K562 (cell line): Measurements from ENCODE around the gene WDR55. TPM values are rescaled to one million over a fixed set of nuclear protein-coding genes. Genes with fewer than 3 reads are reported as not detected.

Source experiments
- microRNA-seq: library from miRNA; unstranded; fragments of <30 nt; microRNA quantifications from one replicate; pipeline ENCODE4, GENCODE V29; 2018; ENCODE audit warnings: borderline microRNAs expressed
- polyA plus RNA-seq, 8 experiments: library from polyadenylated mRNA; depleted of rRNA in 4 of 8; stranded (reverse) in 5 of 8; unstranded in 3 of 8; fragments of >200 nt; fragmentation: Nextera tagmentation in 2 of 8; fragmentation: Illumina TruSeq in 1 of 8; extraction: Ambion mirVana in 2 of 8; extraction: Trizol in 1 of 8; gene quantifications; 2 replicates each; pipeline versions ENCODE4 v1.2.1 to v1.2.3, GENCODE V29; 2011 to 2014; ENCODE audit warnings: inconsistent platforms in 1 of 8, missing spikeins in 1 of 8
- small RNA-seq: library from RNA; depleted of rRNA; stranded (forward); fragments of <200 nt; gene quantifications from one replicate; pipeline ENCODE3, GENCODE V24; 2014
- total RNA-seq, 7 experiments: library from RNA; depleted of rRNA in 6 of 7; stranded (reverse); fragments of >200 nt in 6 of 7; fragmentation: Illumina TruSeq in 2 of 7; extraction: Trizol in 2 of 7; gene quantifications; 2 replicates each; pipeline versions ENCODE4 v1.2.1 to v1.2.3, GENCODE V29; 2011 to 2021; ENCODE audit warnings: low replicate concordance in 1 of 7

Gene WDR55
- total and polyA plus RNA-seq, 9 of the 15 experiments (the other 6 are each of a cell fraction or from before 2014, with no cell fraction given) = 5.2 to 45.0 (median 29.3) TPM

Small RNAs within 50 kb of the gene (microRNA-seq; reads per million reads assigned to microRNA genes)
- 0.36 reads per million for gene MIR3655

Small RNAs within 50 kb of the gene (small RNA-seq; reads per million reads assigned to genes)
- gene VTRNA1-1 (89.5 reads per million, percentile 98 among the genes with 10 or more reads in this experiment), gene VTRNA1-2 (135 reads per million, percentile 99 among the genes with 10 or more reads in this experiment)

Other genes with a start within 250 kb of the WDR55 start
Only the 7 nearest of the 25 such genes appear.
- gene CD14, start 31.7 kb upstream of the WDR55 start, total RNA-seq (2014; rRNA removed) = 0.09 TPM in 1 of 2 replicates, not detected in the other
- gene CD14, start 31.7 kb upstream of the WDR55 start, total RNA-seq (2014; rRNA removed; fragmentation: Illumina TruSeq; extraction: Trizol) = 0.07 TPM in 1 of 2 replicates, not detected in the other
- 0.14 and 0.15 TPM in 2 replicates for gene CD14, start 31.7 kb upstream of the WDR55 start, total RNA-seq (2015; rRNA removed; fragmentation: Illumina TruSeq; extraction: Trizol)
- 0.31 and 0.47 TPM in 2 replicates for gene CD14, start 31.7 kb upstream of the WDR55 start, total RNA-seq (2021)
- 0.13 and 0.23 TPM in 2 replicates for gene CD14, start 31.7 kb upstream of the WDR55 start, polyA plus RNA-seq (2011; rRNA removed)
- gene CD14, start 31.7 kb upstream of the WDR55 start, polyA plus RNA-seq (2014; fragmentation: Illumina TruSeq; extraction: Trizol) = not detected in 2 replicates
- under 1 TPM in 1 of 2 experiments, not detected in 1; 0.15 TPM for gene CD14, start 31.7 kb upstream of the WDR55 start, polyA plus RNA-seq (2014; fragmentation: Nextera tagmentation; extraction: Ambion mirVana)
- gene CD14, start 31.7 kb upstream of the WDR55 start, polyA plus RNA-seq (2014; rRNA removed) = 0.32 and 1.0 TPM in 2 replicates
- 21.4 and 32.9 TPM in 2 replicates for gene TMCO6, start 25.5 kb upstream of the WDR55 start, total RNA-seq (2014; rRNA removed)
- gene TMCO6, start 25.5 kb upstream of the WDR55 start, total RNA-seq (2014; rRNA removed; fragmentation: Illumina TruSeq; extraction: Trizol) = 8.3 and 10.3 TPM in 2 replicates
- 10.6 and 11.5 TPM in 2 replicates for gene TMCO6, start 25.5 kb upstream of the WDR55 start, total RNA-seq (2015; rRNA removed; fragmentation: Illumina TruSeq; extraction: Trizol)
- gene TMCO6, start 25.5 kb upstream of the WDR55 start, total RNA-seq (2021) = 23.5 and 24.4 TPM in 2 replicates
- 26.9 and 28.5 TPM in 2 replicates for gene TMCO6, start 25.5 kb upstream of the WDR55 start, polyA plus RNA-seq (2011; rRNA removed)
- gene TMCO6, start 25.5 kb upstream of the WDR55 start, polyA plus RNA-seq (2014; fragmentation: Illumina TruSeq; extraction: Trizol) = 16.7 and 18.0 TPM in 2 replicates
- 1 to 10 TPM; 3.4 to 5.1 TPM for gene TMCO6, start 25.5 kb upstream of the WDR55 start, polyA plus RNA-seq (2014; fragmentation: Nextera tagmentation; extraction: Ambion mirVana)
- 32.5 and 46.4 TPM in 2 replicates for gene TMCO6, start 25.5 kb upstream of the WDR55 start, polyA plus RNA-seq (2014; rRNA removed)
- gene NDUFA2, start 17.3 kb upstream of the WDR55 start, total RNA-seq (2014; rRNA removed) = 136 and 209 TPM in 2 replicates
- gene NDUFA2, start 17.3 kb upstream of the WDR55 start, total RNA-seq (2014; rRNA removed; fragmentation: Illumina TruSeq; extraction: Trizol) = 63.3 and 69.1 TPM in 2 replicates
- gene NDUFA2, start 17.3 kb upstream of the WDR55 start, total RNA-seq (2015; rRNA removed; fragmentation: Illumina TruSeq; extraction: Trizol) = 103 and 105 TPM in 2 replicates
- gene NDUFA2, start 17.3 kb upstream of the WDR55 start, total RNA-seq (2021) = 120 and 125 TPM in 2 replicates
- 184 and 187 TPM in 2 replicates for gene NDUFA2, start 17.3 kb upstream of the WDR55 start, polyA plus RNA-seq (2011; rRNA removed)
- gene NDUFA2, start 17.3 kb upstream of the WDR55 start, polyA plus RNA-seq (2014; fragmentation: Illumina TruSeq; extraction: Trizol) = 77.4 and 113 TPM in 2 replicates
- gene NDUFA2, start 17.3 kb upstream of the WDR55 start, polyA plus RNA-seq (2014; fragmentation: Nextera tagmentation; extraction: Ambion mirVana) = 100 to 1,000 TPM; 480 to 497 TPM
- 209 and 284 TPM in 2 replicates for gene NDUFA2, start 17.3 kb upstream of the WDR55 start, polyA plus RNA-seq (2014; rRNA removed)
- 150 and 170 TPM in 2 replicates for gene IK, start 17.1 kb upstream of the WDR55 start, total RNA-seq (2014; rRNA removed)
- gene IK, start 17.1 kb upstream of the WDR55 start, total RNA-seq (2014; rRNA removed; fragmentation: Illumina TruSeq; extraction: Trizol) = 138 and 149 TPM in 2 replicates
- 158 and 164 TPM in 2 replicates for gene IK, start 17.1 kb upstream of the WDR55 start, total RNA-seq (2015; rRNA removed; fragmentation: Illumina TruSeq; extraction: Trizol)
- gene IK, start 17.1 kb upstream of the WDR55 start, total RNA-seq (2021) = 81.9 and 93.0 TPM in 2 replicates
- 107 and 140 TPM in 2 replicates for gene IK, start 17.1 kb upstream of the WDR55 start, polyA plus RNA-seq (2011; rRNA removed)
- 187 and 203 TPM in 2 replicates for gene IK, start 17.1 kb upstream of the WDR55 start, polyA plus RNA-seq (2014; fragmentation: Illumina TruSeq; extraction: Trizol)
- 100 to 1,000 TPM in 1 of 2 experiments, 10 to 100 TPM in 1; 89.2 to 182 TPM for gene IK, start 17.1 kb upstream of the WDR55 start, polyA plus RNA-seq (2014; fragmentation: Nextera tagmentation; extraction: Ambion mirVana)
- 137 and 176 TPM in 2 replicates for gene IK, start 17.1 kb upstream of the WDR55 start, polyA plus RNA-seq (2014; rRNA removed)
- 1.1 and 2.0 TPM in 2 replicates for gene DND1, start 8.7 kb downstream of the WDR55 start, total RNA-seq (2014; rRNA removed)
- gene DND1, start 8.7 kb downstream of the WDR55 start, total RNA-seq (2014; rRNA removed; fragmentation: Illumina TruSeq; extraction: Trizol) = 0.22 TPM in 1 of 2 replicates, not detected in the other
- 0.41 and 0.43 TPM in 2 replicates for gene DND1, start 8.7 kb downstream of the WDR55 start, total RNA-seq (2015; rRNA removed; fragmentation: Illumina TruSeq; extraction: Trizol)
- 0.81 and 1.3 TPM in 2 replicates for gene DND1, start 8.7 kb downstream of the WDR55 start, total RNA-seq (2021)
- gene DND1, start 8.7 kb downstream of the WDR55 start, polyA plus RNA-seq (2011; rRNA removed) = 0.50 and 0.69 TPM in 2 replicates
- gene DND1, start 8.7 kb downstream of the WDR55 start, polyA plus RNA-seq (2014; fragmentation: Illumina TruSeq; extraction: Trizol) = 0.37 and 0.61 TPM in 2 replicates
- gene DND1, start 8.7 kb downstream of the WDR55 start, polyA plus RNA-seq (2014; fragmentation: Nextera tagmentation; extraction: Ambion mirVana) = not detected
- gene DND1, start 8.7 kb downstream of the WDR55 start, polyA plus RNA-seq (2014; rRNA removed) = 1.3 and 1.5 TPM in 2 replicates
- 87.6 and 88.5 TPM in 2 replicates for gene HARS1, start 26.5 kb downstream of the WDR55 start, total RNA-seq (2014; rRNA removed)
- gene HARS1, start 26.5 kb downstream of the WDR55 start, total RNA-seq (2014; rRNA removed; fragmentation: Illumina TruSeq; extraction: Trizol) = 68.3 and 70.2 TPM in 2 replicates
- gene HARS1, start 26.5 kb downstream of the WDR55 start, total RNA-seq (2015; rRNA removed; fragmentation: Illumina TruSeq; extraction: Trizol) = 62.6 and 68.7 TPM in 2 replicates
- gene HARS1, start 26.5 kb downstream of the WDR55 start, total RNA-seq (2021) = 69.1 and 75.2 TPM in 2 replicates
- 52.5 and 75.2 TPM in 2 replicates for gene HARS1, start 26.5 kb downstream of the WDR55 start, polyA plus RNA-seq (2011; rRNA removed)
- 84.8 and 85.0 TPM in 2 replicates for gene HARS1, start 26.5 kb downstream of the WDR55 start, polyA plus RNA-seq (2014; fragmentation: Illumina TruSeq; extraction: Trizol)
- 10 to 100 TPM; 13.5 to 19.1 TPM for gene HARS1, start 26.5 kb downstream of the WDR55 start, polyA plus RNA-seq (2014; fragmentation: Nextera tagmentation; extraction: Ambion mirVana)
- gene HARS1, start 26.5 kb downstream of the WDR55 start, polyA plus RNA-seq (2014; rRNA removed) = 81.7 and 92.4 TPM in 2 replicates
- 25.1 and 27.0 TPM in 2 replicates for gene HARS2, start 26.6 kb downstream of the WDR55 start, total RNA-seq (2014; rRNA removed)
- 28.4 and 32.6 TPM in 2 replicates for gene HARS2, start 26.6 kb downstream of the WDR55 start, total RNA-seq (2014; rRNA removed; fragmentation: Illumina TruSeq; extraction: Trizol)
- 32.2 and 33.4 TPM in 2 replicates for gene HARS2, start 26.6 kb downstream of the WDR55 start, total RNA-seq (2015; rRNA removed; fragmentation: Illumina TruSeq; extraction: Trizol)
- gene HARS2, start 26.6 kb downstream of the WDR55 start, total RNA-seq (2021) = 25.9 and 27.8 TPM in 2 replicates
- 36.5 and 41.6 TPM in 2 replicates for gene HARS2, start 26.6 kb downstream of the WDR55 start, polyA plus RNA-seq (2011; rRNA removed)
- gene HARS2, start 26.6 kb downstream of the WDR55 start, polyA plus RNA-seq (2014; fragmentation: Illumina TruSeq; extraction: Trizol) = 23.2 and 26.0 TPM in 2 replicates
- gene HARS2, start 26.6 kb downstream of the WDR55 start, polyA plus RNA-seq (2014; fragmentation: Nextera tagmentation; extraction: Ambion mirVana) = 10 to 100 TPM in 1 of 2 experiments, 1 to 10 TPM in 1; 8.5 to 18.0 TPM
- 27.1 and 33.0 TPM in 2 replicates for gene HARS2, start 26.6 kb downstream of the WDR55 start, polyA plus RNA-seq (2014; rRNA removed)